MCF 10A (cell line): ENCODE measurements around the gene PRUNE2. TPM values are rescaled to one million over a fixed set of nuclear protein-coding genes. Genes with fewer than 3 reads are reported as not detected.

Experiments
- BruUV-seq: library from RNA; stranded (reverse); fragments of 400-500 nt; replicated peaks from 2 replicates; lab custom pipeline; 2021; lab: Mats Ljungman, UMichigan
- CTCF ChIA-PET: fragments of 300-600 bp; sonication (Branson Sonifier 250); formaldehyde crosslinking; extraction: SDS; loops from one replicate; lab custom pipeline; 2021; ENCODE audit warnings: antibody characterized with exemption, inconsistent platforms; lab: Yijun Ruan, JAX
- POLR2A ChIA-PET: fragments of 300-600, 350-650 bp; sonication (Branson Sonifier 250); formaldehyde crosslinking; extraction: SDS; loops from one replicate; lab custom pipeline; 2020; ENCODE audit warnings: antibody characterized with exemption, inconsistent platforms; lab: Yijun Ruan, JAX
- DNase-seq: peaks from one replicate; pipeline ENCODE4 v3.0.0-alpha.2; 2018; ENCODE audit not compliant: unreplicated experiment
- H3K27ac Mint-ChIP-seq: one replicate; pipeline ENCODE4 v1.8.0; 2022; ENCODE audit warnings: mild to moderate bottlenecking, low read depth, mixed read lengths; ENCODE audit not compliant: unreplicated experiment
- H3K27me3 Mint-ChIP-seq: one replicate; pipeline ENCODE4 v1.8.0; 2022; ENCODE audit warnings: mixed read lengths; ENCODE audit not compliant: insufficient read depth, unreplicated experiment
- H3K36me3 Mint-ChIP-seq: one replicate; pipeline ENCODE4 v1.8.0; 2022; ENCODE audit warnings: mild to moderate bottlenecking, moderate library complexity, mixed read lengths; ENCODE audit not compliant: insufficient read depth, unreplicated experiment
- H3K4me1 Mint-ChIP-seq: one replicate; pipeline ENCODE4 v1.8.0; 2022; ENCODE audit warnings: mixed read lengths; ENCODE audit not compliant: insufficient read depth, unreplicated experiment
- H3K4me3 Mint-ChIP-seq: one replicate; pipeline ENCODE4 v1.8.0; 2022; ENCODE audit warnings: mild to moderate bottlenecking, moderate library complexity, mixed read lengths; ENCODE audit not compliant: unreplicated experiment
- H3K9me3 Mint-ChIP-seq: one replicate; pipeline ENCODE4 v1.8.0; 2022; ENCODE audit warnings: mixed read lengths; ENCODE audit not compliant: unreplicated experiment
- intact Hi-C: fragments of 100-400 bp; cut with micrococcal nuclease; formaldehyde crosslinking; loops from 2 replicates; pipeline ENCODE4 v1.14.1; 2022
- total RNA-seq: library from RNA; stranded (reverse); gene quantifications from 2 replicates; pipeline ENCODE4 v1.2.3, GENCODE V29; 2022
- TF ChIP-seq, protein P1 (sequence below): fragments of 200-600 bp; IDR thresholded peaks from one replicate; pipeline ENCODE4 v1.8.0; 2022; ENCODE audit warnings: antibody characterized with exemption, mild to moderate bottlenecking; ENCODE audit not compliant: unreplicated experiment

The PRUNE2 gene
- total RNA-seq, 1 experiment from 2014 or later, result 0.63 TPM

DNA sequence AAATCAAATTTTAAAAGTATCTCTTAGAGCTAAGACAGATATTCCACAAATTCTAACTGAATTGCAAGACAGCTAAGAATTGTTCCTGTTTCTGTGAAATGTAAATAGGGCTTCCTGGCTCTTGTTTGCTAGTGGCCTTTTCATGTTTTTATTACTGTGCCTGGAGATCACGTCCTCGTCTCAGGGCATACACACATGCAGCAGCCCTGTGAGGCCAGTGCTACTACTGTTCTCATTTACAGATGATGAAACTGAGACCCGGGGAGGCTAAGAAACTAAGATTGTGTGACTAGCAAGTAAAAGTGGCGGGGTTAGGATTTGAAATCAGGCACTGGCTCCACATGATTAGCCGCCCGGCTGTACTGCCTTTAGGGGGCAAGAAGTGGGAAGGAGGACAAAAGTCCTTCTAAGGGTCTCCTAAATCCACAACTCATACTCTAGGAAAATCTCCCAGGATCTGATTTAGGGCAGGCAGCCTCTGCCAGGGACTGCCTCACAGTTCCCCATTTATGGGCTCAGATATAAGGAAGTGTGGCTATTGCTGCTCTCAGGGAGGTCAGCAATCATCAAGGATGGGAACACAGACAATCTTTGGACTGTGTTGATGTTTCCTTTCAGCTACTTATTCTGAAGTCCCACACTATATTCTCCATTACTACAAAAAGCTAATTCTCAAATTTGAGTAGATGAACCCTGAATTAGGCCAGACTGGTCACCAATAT is 7.9 kb downstream of the PRUNE2 start:
- no peaks in the 10 kb centered on the region for H3K9me3 Mint-ChIP-seq
- no peak overlapping the region for H3K4me3 Mint-ChIP-seq
- no peak overlapping the region for H3K27ac Mint-ChIP-seq
- intact Hi-C loops, result no loop called here
- BruUV-seq, result no TSS peak
- POLR2A ChIA-PET, result interaction anchor here (1.2 kb wide), 1 partner anchor 261 kb away, joined by 3 read pairs; no protein-coding TSS in a partner anchor
- H3K27me3 Mint-ChIP-seq, result peaks cover 41% of the 10 kb centered on the region
- CTCF ChIA-PET, result no interaction called here
- TF ChIP-seq, protein P1, sequence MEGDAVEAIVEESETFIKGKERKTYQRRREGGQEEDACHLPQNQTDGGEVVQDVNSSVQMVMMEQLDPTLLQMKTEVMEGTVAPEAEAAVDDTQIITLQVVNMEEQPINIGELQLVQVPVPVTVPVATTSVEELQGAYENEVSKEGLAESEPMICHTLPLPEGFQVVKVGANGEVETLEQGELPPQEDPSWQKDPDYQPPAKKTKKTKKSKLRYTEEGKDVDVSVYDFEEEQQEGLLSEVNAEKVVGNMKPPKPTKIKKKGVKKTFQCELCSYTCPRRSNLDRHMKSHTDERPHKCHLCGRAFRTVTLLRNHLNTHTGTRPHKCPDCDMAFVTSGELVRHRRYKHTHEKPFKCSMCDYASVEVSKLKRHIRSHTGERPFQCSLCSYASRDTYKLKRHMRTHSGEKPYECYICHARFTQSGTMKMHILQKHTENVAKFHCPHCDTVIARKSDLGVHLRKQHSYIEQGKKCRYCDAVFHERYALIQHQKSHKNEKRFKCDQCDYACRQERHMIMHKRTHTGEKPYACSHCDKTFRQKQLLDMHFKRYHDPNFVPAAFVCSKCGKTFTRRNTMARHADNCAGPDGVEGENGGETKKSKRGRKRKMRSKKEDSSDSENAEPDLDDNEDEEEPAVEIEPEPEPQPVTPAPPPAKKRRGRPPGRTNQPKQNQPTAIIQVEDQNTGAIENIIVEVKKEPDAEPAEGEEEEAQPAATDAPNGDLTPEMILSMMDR, result no peak
- no peaks in the 10 kb centered on the region for H3K4me1 Mint-ChIP-seq
- H3K36me3 Mint-ChIP-seq, result no peaks in the 10 kb centered on the region
- no peak for DNase-seq

DNA sequence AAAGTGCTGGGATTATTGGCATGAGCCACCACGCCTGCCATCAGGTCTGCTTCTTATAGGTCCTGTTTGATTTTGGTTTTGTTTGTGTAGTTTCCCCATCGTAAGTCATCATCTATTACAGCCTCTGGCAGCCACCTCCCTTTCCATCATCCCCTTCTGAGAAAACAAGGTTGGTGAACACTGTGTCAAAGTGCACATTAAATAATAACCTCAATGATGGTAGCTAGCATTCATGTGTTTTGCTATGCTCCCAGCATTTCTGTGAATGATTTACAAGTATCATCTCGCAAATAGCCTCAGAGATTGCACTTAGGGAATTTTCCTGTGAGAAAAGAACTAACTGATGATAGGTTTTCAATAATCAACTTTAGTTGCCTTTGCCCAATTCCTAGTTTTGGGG is 9.9 kb downstream of the PRUNE2 start:
- H3K27ac Mint-ChIP-seq, result no peak overlapping the region
- TF ChIP-seq, protein P1, result no peak
- CTCF ChIA-PET, result no interaction called here
- H3K9me3 Mint-ChIP-seq, result no peaks in the 10 kb centered on the region
- no peaks in the 10 kb centered on the region for H3K4me1 Mint-ChIP-seq
- no TSS peak for BruUV-seq
- peaks cover 27% of the 10 kb centered on the region for H3K27me3 Mint-ChIP-seq
- H3K36me3 Mint-ChIP-seq, result no peaks in the 10 kb centered on the region
- no peak for DNase-seq
- no peak overlapping the region for H3K4me3 Mint-ChIP-seq
- POLR2A ChIA-PET, result no interaction called here
- intact Hi-C loops, result no loop called here

DNA sequence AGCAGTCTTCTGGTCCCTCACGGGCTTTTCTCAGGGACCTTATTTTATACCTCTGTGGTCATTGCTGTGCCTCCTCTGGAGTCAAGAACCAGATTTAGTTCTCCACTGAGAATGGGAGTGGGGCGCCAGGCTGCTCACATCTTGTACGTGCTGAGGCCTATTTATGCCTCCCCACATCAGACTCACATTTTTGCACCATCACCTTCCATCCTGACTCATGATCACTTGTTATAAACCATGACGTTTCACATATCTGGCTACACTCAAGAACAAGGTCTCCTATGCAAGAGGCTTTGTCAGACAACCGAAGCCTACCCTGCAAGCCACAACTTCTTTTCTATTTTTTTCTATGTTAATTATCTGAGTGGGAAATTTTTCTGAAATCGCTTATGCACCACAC is 10.7 kb downstream of the PRUNE2 start:
- no peaks in the 10 kb centered on the region for H3K9me3 Mint-ChIP-seq
- no peak for DNase-seq
- intact Hi-C loops, result no loop called here
- H3K27ac Mint-ChIP-seq, result no peak overlapping the region
- ChIA-PET CTCF (no interaction called here), POLR2A (no interaction called here)
- H3K27me3 Mint-ChIP-seq, result peaks cover 24% of the 10 kb centered on the region
- no peaks in the 10 kb centered on the region for H3K4me1 Mint-ChIP-seq
- H3K4me3 Mint-ChIP-seq, result no peak overlapping the region
- TF ChIP-seq, protein P1, result no peak
- H3K36me3 Mint-ChIP-seq, result no peaks in the 10 kb centered on the region
- no TSS peak for BruUV-seq

DNA sequence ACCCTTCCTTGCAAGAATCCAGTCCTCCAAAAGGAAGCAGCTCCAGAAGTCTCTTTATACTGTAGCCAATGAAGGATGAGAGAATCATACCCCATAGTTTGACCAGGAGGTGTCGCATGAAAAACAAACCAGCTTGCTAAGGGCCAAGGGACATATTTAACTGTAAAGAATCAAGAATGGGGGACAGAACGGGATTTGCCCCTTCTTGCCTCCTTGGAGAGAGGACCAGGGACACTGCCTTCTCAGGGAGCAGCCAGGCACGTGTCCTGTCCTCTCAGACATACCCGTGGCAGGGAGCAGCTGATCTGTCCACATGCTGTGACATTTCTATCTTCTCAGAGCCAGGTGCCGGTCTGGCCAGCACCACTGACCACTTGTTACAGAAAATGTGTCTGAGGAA is 11.7 kb downstream of the PRUNE2 start:
- TF ChIP-seq, protein P1, result no peak
- peaks cover 15% of the 10 kb centered on the region for H3K27me3 Mint-ChIP-seq
- intact Hi-C loops, result no loop called here
- ChIA-PET POLR2A (no interaction called here), CTCF (no interaction called here)
- no peaks in the 10 kb centered on the region for H3K9me3 Mint-ChIP-seq
- H3K36me3 Mint-ChIP-seq, result no peaks in the 10 kb centered on the region
- no TSS peak for BruUV-seq
- H3K27ac Mint-ChIP-seq, result no peak overlapping the region
- DNase-seq, result no peak
- no peak overlapping the region for H3K4me3 Mint-ChIP-seq
- no peaks in the 10 kb centered on the region for H3K4me1 Mint-ChIP-seq
